GM18502 (cell line): ENCODE results near the gene CCL21.
"Not testable (repeated sequence)": the region's sequence is repeated elsewhere in the genome, so short reads cannot be mapped to it uniquely, and the experiment has no call there.

Experiments used
- ATAC-seq: cut with Tn5 transposase; IDR thresholded peaks from one replicate; pipeline ENCODE4 v1.9.1; 2021; ENCODE audit warnings: mild to moderate bottlenecking; ENCODE audit not compliant: unreplicated experiment, poor library complexity

Gene CCL21

GRCh38 chr9:34710023-34710422 is at the start of gene CCL21:
Gene CCL21, minus strand, starts transcription at chr9:34710136. Its CDS starts 70 bp downstream, at chr9:34710066.
- ATAC-seq: no peak

GRCh38 chr9:34759432-34760134 is 49.6 kb upstream of the CCL21 start:
- ATAC-seq: no peak

- ATAC-seq: not testable (repeated sequence)
Observed at GRCh38 chr9:34750320-34750719, 40.4 kb upstream of the CCL21 start.

- ATAC-seq: no peak
Observed at GRCh38 chr9:34746526-34746925, 36.6 kb upstream of the CCL21 start.

DNA sequence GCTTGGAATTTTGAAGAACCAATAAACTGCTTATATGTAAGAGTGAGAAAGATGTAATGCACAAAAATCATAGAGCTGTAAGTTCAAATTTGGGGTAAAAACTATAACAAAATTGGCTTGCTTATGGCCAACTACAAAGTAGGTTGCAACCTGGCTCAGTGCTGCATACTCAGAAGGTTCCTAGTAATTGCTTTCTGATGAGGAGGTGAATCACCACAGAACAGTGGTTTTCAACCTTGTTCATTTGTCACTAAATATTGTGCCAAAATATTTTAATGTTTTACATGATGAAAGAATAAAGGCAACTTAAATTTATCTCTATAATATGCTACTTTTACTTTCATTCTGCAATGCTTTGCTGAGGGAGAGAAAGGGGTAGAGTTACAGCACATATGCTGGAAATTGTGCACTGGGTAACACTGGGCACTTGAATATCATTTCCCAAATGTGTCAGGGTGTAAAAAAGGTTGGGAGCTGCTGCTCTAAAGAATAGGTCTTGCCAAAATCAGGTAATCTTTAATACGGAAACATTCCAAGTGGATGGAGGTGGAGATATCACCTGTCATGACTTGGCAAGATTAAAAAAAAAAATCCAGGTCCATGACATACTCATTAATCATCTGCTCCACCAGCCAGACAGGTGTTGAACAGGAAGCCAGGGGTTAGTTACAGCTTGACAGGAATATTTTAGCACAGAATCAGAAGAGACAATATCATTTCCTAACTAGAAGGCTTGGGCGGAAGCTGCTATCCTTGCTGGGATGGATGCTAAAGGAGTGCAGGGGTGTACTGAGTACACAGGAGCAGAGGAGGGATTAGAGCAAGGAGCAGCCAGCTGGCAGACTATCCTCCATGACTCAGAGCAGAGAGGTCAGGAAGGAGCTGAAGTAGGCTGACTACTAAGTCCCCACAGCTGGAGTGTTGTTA is 34.6 kb upstream of the CCL21 start:
- ATAC-seq: no peak

GRCh38 chr9:34742710-34743109 is 32.8 kb upstream of the CCL21 start:
- ATAC-seq: no peak

GRCh38 chr9:34741628-34742027 is 31.7 kb upstream of the CCL21 start:
- no peak for ATAC-seq

- not testable (repeated sequence) for ATAC-seq
Observed at GRCh38 chr9:34740176-34740575, 30.2 kb upstream of the CCL21 start.

DNA sequence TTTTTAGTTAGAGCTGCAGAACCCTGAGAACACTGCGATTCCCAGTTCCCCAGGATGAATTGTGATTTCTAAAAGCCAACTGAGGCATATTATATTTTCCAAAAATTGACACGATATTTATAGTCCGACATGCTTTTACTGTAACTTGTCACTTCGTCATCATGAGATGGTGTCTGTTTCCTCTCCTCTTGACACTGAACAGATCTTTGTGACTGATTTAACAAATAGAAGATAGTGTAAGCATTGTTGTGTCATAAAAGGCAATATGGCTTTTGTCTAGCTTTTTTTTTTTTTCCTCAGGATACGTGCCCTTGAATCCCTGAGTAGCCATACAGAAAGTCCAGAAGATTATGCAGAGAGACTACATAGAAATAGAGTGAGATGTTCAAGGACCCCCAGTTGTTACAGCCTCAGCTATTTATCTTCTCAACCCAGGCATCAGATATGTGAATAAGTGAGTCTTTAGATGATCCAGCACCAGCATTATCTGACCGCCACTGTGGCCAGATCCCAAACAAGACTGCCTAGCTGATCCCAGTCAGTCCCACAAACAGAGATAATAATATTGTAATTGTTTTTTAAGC is 27.8 kb upstream of the CCL21 start:
- ATAC-seq: no peak

DNA sequence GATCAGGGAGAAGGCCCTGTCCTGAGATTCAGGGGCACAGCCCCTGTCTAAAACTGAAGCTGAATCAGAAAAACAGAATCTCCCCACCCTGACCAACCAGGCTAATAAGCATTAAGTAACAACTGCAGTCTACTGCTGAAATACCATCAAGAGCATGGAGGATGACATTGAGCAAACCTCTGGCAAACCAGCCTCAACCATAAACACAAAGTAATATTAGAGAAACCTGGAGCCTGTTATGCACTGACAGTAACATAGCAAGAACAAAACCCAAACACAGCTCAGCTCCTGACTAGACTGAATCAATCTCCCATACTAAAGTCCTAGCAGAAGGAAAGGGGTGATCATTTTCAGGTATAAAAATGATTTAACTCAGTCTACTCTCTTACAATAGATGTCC is 24.8 kb upstream of the CCL21 start:
- no peak for ATAC-seq

GRCh38 chr9:34732886-34733285 is 22.9 kb upstream of the CCL21 start:
- no peak for ATAC-seq

DNA sequence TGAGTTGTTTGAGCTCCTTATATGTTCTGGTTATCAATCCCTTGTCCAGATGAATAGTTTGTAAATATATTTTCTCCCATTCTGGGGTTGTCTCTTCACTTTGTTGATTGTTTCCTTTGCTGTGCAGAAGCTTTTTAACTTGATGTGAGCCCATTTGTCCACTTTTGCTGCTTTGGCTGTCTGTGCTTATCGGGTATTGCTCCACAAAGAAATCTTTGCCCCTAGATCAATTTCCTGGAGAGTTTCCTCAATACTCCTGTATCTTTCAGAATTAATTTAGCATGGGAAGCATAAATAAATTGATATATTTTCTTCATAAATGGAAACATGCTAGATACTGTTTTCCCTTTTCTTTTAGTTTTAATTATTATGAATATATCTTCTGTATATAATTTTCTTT is 22.5 kb upstream of the CCL21 start:
- ATAC-seq: no peak

GRCh38 chr9:34723141-34723540 is 13.2 kb upstream of the CCL21 start:
- no peak for ATAC-seq

DNA sequence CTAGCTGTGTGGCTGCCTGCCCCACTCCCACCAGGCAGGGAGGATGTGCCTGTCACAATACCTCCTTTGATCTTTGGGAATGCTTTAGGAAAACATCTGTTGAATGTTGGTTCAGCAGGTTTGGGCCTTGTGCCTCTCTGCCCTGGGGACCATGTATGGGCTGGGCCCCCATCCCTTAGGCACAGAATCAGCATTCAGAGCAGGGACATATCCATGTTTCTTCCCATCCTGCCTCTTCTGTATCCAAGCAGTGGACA is 9.8 kb upstream of the CCL21 start:
- not testable (repeated sequence) for ATAC-seq

- no peak for ATAC-seq
Observed at GRCh38 chr9:34719021-34719768, 9.3 kb upstream of the CCL21 start.

- no peak for ATAC-seq
Observed at GRCh38 chr9:34717996-34718614, 8.2 kb upstream of the CCL21 start.

DNA sequence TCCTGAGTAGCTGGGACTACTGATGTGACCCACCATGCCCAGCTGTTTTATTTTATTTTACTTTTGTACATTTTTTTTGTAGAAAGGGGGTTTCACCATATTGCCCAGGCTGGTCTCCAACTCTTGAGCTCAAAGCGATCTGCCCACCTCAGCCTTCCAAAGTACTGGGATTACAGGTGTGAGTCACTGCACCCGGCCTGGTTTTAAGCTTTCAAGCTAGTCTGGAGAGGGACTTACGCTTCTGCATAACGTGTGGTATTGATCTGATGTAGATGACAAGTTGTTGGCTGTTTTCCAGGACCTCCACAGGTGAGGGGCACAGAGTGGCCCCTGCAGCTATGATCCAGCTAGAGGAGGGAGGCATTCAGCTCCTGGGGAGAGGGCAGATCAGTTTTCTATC is 6.8 kb upstream of the CCL21 start:
- no peak for ATAC-seq

GRCh38 chr9:34715639-34716215 is 5.8 kb upstream of the CCL21 start:
- ATAC-seq: no peak

DNA sequence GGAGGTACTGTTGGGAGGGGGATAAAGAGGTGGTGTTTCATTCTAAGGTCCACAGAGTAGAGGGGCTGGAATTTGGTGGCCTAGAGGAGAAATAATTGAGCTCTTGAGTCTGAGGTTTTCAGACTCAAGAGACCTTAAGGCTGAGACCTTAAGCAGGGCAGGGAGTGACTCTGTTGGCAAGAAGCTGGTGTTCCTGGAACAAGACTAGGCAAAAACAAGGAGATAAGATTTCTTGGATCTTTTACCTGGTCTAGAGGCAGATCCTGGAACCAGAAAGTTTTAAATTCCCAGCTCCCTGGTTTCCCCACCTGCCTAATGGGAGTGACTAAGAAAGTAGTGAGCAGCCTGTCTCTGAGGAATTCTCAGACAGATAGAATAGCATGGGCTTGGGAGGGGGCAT is 4.1 kb upstream of the CCL21 start:
- ATAC-seq: no peak

GRCh38 chr9:34712140-34712539 is 2.2 kb upstream of the CCL21 start:
- ATAC-seq: no peak
